ENCODE results near the gene WTAP.

WTAP gene

GRCh38 chr6:159692303-159693127 lies 34.8 kb upstream of the WTAP start:
- Mint-ChIP-seq H3K4me3 (peak overlapping the region; percentile 92 to 97 (median 95)), H3K36me3 (ENCODE audit: low read depth) (peaks cover 26% of the 10 kb centered on the region), H3K4me1 (peaks cover 23% of the 10 kb centered on the region), H3K9me3 (no peaks in the 10 kb centered on the region), H3K27me3 (ENCODE audit: low read depth) (no peaks in the 10 kb centered on the region), H3K27ac (peak overlapping the region; percentile 86 to 98 (median 94))
- no peak for TF ChIP-seq CTCF (IDR thresholded peaks at IDR 0.05; ENCODE audit: unreplicated experiment in 3 of 3)

- no peaks in the 10 kb centered on the region for H3K27me3 Mint-ChIP-seq (ENCODE audit: low read depth)
- H3K36me3 Mint-ChIP-seq (ENCODE audit: low read depth), result peaks cover 20% of the 10 kb centered on the region
- no peaks in the 10 kb centered on the region for H3K9me3 Mint-ChIP-seq
- H3K27ac Mint-ChIP-seq, result peak within 1 kb of the TSS; percentile 96 to 99 (median 98)
- peaks cover 23% of the 10 kb centered on the region for H3K4me1 Mint-ChIP-seq
- no peak for TF ChIP-seq CTCF (IDR thresholded peaks at IDR 0.05; ENCODE audit: unreplicated experiment in 3 of 3)
- peak within 1 kb of the TSS; percentile 92 to 98 (median 97) for H3K4me3 Mint-ChIP-seq
Observed at GRCh38 chr6:159693128-159693893, 34.0 kb upstream of the WTAP start, which contains the start of gene SOD2. SOD2 (minus strand) TSS chr6:159693241; CDS start chr6:159693167, 74 bp downstream.

DNA sequence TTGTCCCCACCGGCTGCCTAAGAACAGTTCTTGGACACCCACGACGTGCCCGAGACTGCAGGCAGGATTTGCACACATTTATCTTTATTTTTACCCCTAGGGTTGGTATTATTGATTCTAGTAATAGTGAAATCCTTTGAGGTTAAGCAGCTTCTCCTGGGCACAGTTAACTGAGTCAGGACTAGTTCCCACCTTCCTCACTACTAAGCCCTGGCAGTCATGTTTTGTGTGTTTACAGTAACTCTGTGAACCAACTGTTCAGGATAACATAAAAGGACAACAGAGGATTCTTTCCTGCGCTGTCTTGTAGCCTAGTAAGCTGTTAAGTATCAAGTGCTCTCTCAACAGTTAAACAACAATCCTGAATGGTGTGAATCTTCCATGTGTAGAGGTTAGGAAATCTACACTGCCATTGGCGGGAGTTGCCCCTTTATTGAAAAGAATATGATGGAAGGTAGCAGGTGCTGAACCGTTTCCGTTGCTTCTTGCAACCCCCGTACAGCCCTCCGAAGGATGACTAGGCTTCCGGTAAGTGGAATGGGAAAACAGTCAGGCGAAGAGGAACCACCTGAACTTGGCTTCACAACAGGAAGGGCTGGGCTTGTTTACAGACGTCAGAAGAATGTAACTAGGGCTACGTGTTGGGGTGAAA lies 33.3 kb upstream of the WTAP start:
- Mint-ChIP-seq H3K36me3 (ENCODE audit: low read depth) (peaks cover 13% of the 10 kb centered on the region), H3K9me3 (no peaks in the 10 kb centered on the region), H3K27ac (peak overlapping the region; percentile 96 to 99 (median 98)), H3K4me1 (peaks cover 23% of the 10 kb centered on the region), H3K27me3 (ENCODE audit: low read depth) (no peaks in the 10 kb centered on the region), H3K4me3 (peak overlapping the region; percentile 92 to 98 (median 96))
- TF ChIP-seq CTCF (IDR thresholded peaks at IDR 0.05; ENCODE audit: unreplicated experiment in 3 of 3), result no peak

GRCh38 chr6:159695984-159696383 lies 31.3 kb upstream of the WTAP start:
- Mint-ChIP-seq H3K36me3 (ENCODE audit: low read depth) (peaks cover 12% of the 10 kb centered on the region), H3K27me3 (ENCODE audit: low read depth) (no peaks in the 10 kb centered on the region), H3K4me1 (peaks cover 27% of the 10 kb centered on the region), H3K27ac (no peak overlapping the region), H3K9me3 (no peaks in the 10 kb centered on the region), H3K4me3 (peak overlapping the region; percentile 34 to 46 (median 46))
- no peak for TF ChIP-seq CTCF (IDR thresholded peaks at IDR 0.05; ENCODE audit: unreplicated experiment in 3 of 3)

DNA sequence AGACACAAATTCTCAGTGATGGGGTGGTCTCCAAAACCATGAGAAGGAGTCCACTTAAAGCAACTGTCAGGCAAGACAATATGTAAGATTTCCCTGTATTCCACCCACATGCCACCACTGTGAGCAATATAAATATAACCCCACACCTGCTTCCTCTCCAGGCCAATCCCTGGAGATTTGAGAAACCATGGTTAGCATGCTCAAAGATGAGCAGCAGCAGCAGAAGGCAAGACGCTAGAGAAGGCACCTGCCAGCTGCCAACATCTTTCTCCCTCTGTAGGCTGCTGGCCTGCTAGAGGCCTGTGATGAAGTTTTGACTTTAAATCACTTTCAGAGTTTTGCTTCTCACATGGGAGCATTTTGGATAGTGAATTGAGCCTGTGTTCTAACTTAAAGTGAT lies 26.3 kb upstream of the WTAP start:
- no peak overlapping the region for H3K27ac Mint-ChIP-seq
- peaks cover 20% of the 10 kb centered on the region for H3K36me3 Mint-ChIP-seq (ENCODE audit: low read depth)
- H3K4me1 Mint-ChIP-seq, result peaks cover 6% of the 10 kb centered on the region
- TF ChIP-seq CTCF (IDR thresholded peaks at IDR 0.05; ENCODE audit: unreplicated experiment in 3 of 3), result no peak
- H3K27me3 Mint-ChIP-seq (ENCODE audit: low read depth), result no peaks in the 10 kb centered on the region
- H3K9me3 Mint-ChIP-seq, result peaks cover 9% of the 10 kb centered on the region
- H3K4me3 Mint-ChIP-seq, result no peak overlapping the region

All from nephron (organoid).